A673 (cell line): ENCODE measurements around the gene DCHS1.

Experiments used
- CTCF ChIP-seq: fragments of 300-800, 200-600 bp; sonication (generic); conservative IDR thresholded peaks from 2 replicates; pipeline ENCODE4 v1.5.1; 2017; ENCODE audit warnings: low read depth, mild to moderate bottlenecking, antibody characterized with exemption, low read length, moderate library complexity, mixed read lengths
- EZH2 ChIP-seq: fragments of 200-600 bp; sonication (generic); IDR thresholded peaks from 2 replicates; pipeline ENCODE4 v1.6.1; 2017; ENCODE audit warnings: borderline replicate concordance, low read depth, mild to moderate bottlenecking, mixed read lengths, antibody characterized with exemption, low read length; ENCODE audit not compliant: poor library complexity, severe bottlenecking

- no peak for TF ChIP-seq CTCF
- TF ChIP-seq EZH2 = no peak
These were observed 43.7 kb downstream of the DCHS1 start for GRCh38 chr11:6611963-6612212.
